Activated CD8-positive, alpha-beta T cell treated with anti-CD3 and anti-CD28 coated beads for 36 hours (primary cell): Measurements from ENCODE around the gene SLC29A1. TPM values are rescaled to one million over a fixed set of nuclear protein-coding genes. Genes with fewer than 3 reads are reported as not detected.

Experiments used
- ATAC-seq: fragments of 200-7000 bp; cut with Tn5 transposase; one replicate; pipeline ENCODE4 v1.10.0; 2021; ENCODE audit warnings: mild to moderate bottlenecking, moderate library complexity
- CTCF ChIA-PET: fragments of 350-600 bp; sonication (Branson Sonifier 250); formaldehyde crosslinking; loops from one replicate; lab custom pipeline; 2021; ENCODE audit warnings: antibody characterized with exemption; lab: Charles Lee
- POLR2A ChIA-PET: fragments of 350-600 bp; sonication (Branson Sonifier 250); formaldehyde crosslinking; loops from one replicate; lab custom pipeline; 2021; ENCODE audit warnings: antibody characterized with exemption; lab: Charles Lee
- DNase-seq: peaks from one replicate; pipeline ENCODE4 v3.0.0-alpha.2; 2020
- H3K27ac Mint-ChIP-seq: one replicate; pipeline ENCODE4 v1.8.0; 2021; ENCODE audit warnings: mild to moderate bottlenecking, mixed read lengths
- H3K27me3 Mint-ChIP-seq: one replicate; pipeline ENCODE4 v1.8.0; 2021; ENCODE audit warnings: mixed read lengths
- H3K36me3 Mint-ChIP-seq: one replicate; pipeline ENCODE4 v1.8.0; 2021; ENCODE audit warnings: low read depth, mixed read lengths
- H3K4me1 Mint-ChIP-seq: one replicate; pipeline ENCODE4 v1.8.0; 2021; ENCODE audit warnings: low read depth, mixed read lengths
- H3K4me3 Mint-ChIP-seq: one replicate; pipeline ENCODE4 v1.8.0; 2021; ENCODE audit warnings: mild to moderate bottlenecking, moderate library complexity, mixed read lengths
- H3K9me3 Mint-ChIP-seq: one replicate; pipeline ENCODE4 v1.8.0; 2021; ENCODE audit warnings: mixed read lengths
- CTCF ChIP-seq: fragments of 200-600 bp; IDR thresholded peaks from one replicate; pipeline ENCODE4 v1.8.0; 2022; ENCODE audit warnings: antibody characterized with exemption, mild to moderate bottlenecking
- intact Hi-C: fragments of 100-400 bp; cut with micrococcal nuclease; formaldehyde crosslinking; loops from one replicate; pipeline ENCODE4 v1.10.0; 2022
- total RNA-seq, 2 experiments: library from RNA; stranded (reverse); gene quantifications; one replicate each; pipeline ENCODE4 v1.2.3, GENCODE V29; 2021

The SLC29A1 gene
- total RNA-seq, 2 experiments from 2014 or later = 56.1 to 57.4 TPM

GRCh38 chr6:44227148-44227793, 3.9 kb downstream of the SLC29A1 start:
- CTCF ChIA-PET = interaction anchor here (1.3 to 7.1 kb wide), 5 partner anchors 7 to 129 kb away, joined by 3 to 52 read pairs (median 4); no protein-coding TSS in a partner anchor

GRCh38 chr6:44228031-44228430, 4.6 kb downstream of the SLC29A1 start:
- Mint-ChIP-seq H3K4me1 (peaks cover 18% of the 10 kb centered on the region), H3K9me3 (no peaks in the 10 kb centered on the region), H3K36me3 (peaks cover 52% of the 10 kb centered on the region), H3K27ac (no peak overlapping the region), H3K27me3 (no peaks in the 10 kb centered on the region), H3K4me3 (no peak overlapping the region)
- ATAC-seq (no peak), DNase-seq (no peak)
- no peak for TF ChIP-seq CTCF
- intact Hi-C loops = no loop called here
- CTCF ChIA-PET = interaction anchor here (1.3 to 7.1 kb wide), 3 partner anchors 7 to 55 kb away, joined by 3 to 52 read pairs (median 4); no protein-coding TSS in a partner anchor
- POLR2A ChIA-PET = interaction anchor here (7.7 kb wide), 1 partner anchor 17 kb away, joined by 131 read pairs; the partner anchor contains the start of gene HSP90AB1

More at GRCh38 chr6:44227148-44227793, 3.9 kb downstream of the SLC29A1 start:
- H3K4me1 Mint-ChIP-seq = peaks cover 26% of the 10 kb centered on the region
- no peak for TF ChIP-seq CTCF
- DNase-seq (no peak), ATAC-seq (no peak)
- intact Hi-C loops = no loop called here
- H3K4me3 Mint-ChIP-seq = no peak overlapping the region
- H3K27me3 Mint-ChIP-seq = no peaks in the 10 kb centered on the region
- H3K27ac Mint-ChIP-seq = no peak overlapping the region
- H3K36me3 Mint-ChIP-seq = peaks cover 48% of the 10 kb centered on the region
- no peaks in the 10 kb centered on the region for H3K9me3 Mint-ChIP-seq
- POLR2A ChIA-PET = interaction anchor here (0.6 to 7.7 kb wide), 3 partner anchors 8 to 17 kb away, joined by 4 to 131 read pairs (median 6); partner anchors contain the start of genes HSP90AB1 and MYMX

GRCh38 chr6:44228433-44228832, 5.0 kb downstream of the SLC29A1 start:
- Mint-ChIP-seq H3K36me3 (peaks cover 53% of the 10 kb centered on the region), H3K4me3 (no peak overlapping the region), H3K9me3 (no peaks in the 10 kb centered on the region), H3K27me3 (no peaks in the 10 kb centered on the region), H3K4me1 (peaks cover 17% of the 10 kb centered on the region), H3K27ac (no peak overlapping the region)
- no peak for ATAC-seq
- intact Hi-C loops = no loop called here
- CTCF ChIA-PET = interaction anchor here (1.3 to 1.7 kb wide), 2 partner anchors 10 to 55 kb away, joined by 3 to 4 read pairs; no protein-coding TSS in a partner anchor
- no peak for TF ChIP-seq CTCF
- no peak for DNase-seq
- POLR2A ChIA-PET = interaction anchor here (7.7 kb wide), 1 partner anchor 16 kb away, joined by 131 read pairs; the partner anchor contains the start of gene HSP90AB1

- peaks cover 17% of the 10 kb centered on the region for H3K4me1 Mint-ChIP-seq
- no peak for ATAC-seq
- no peaks in the 10 kb centered on the region for H3K27me3 Mint-ChIP-seq
- CTCF ChIA-PET = interaction anchor here (1.3 to 1.7 kb wide), 2 partner anchors 9 to 56 kb away, joined by 3 to 4 read pairs; no protein-coding TSS in a partner anchor
- H3K4me3 Mint-ChIP-seq = no peak overlapping the region
- H3K9me3 Mint-ChIP-seq = no peaks in the 10 kb centered on the region
- DNase-seq = no peak
- peaks cover 57% of the 10 kb centered on the region for H3K36me3 Mint-ChIP-seq
- POLR2A ChIA-PET = no interaction called here
- no peak overlapping the region for H3K27ac Mint-ChIP-seq
- TF ChIP-seq CTCF = no peak
- intact Hi-C loops = no loop called here
These were observed 5.4 kb downstream of the SLC29A1 start for GRCh38 chr6:44228836-44229235.
